ENCODE measurements around the gene PHOX2A. TPM values are rescaled to one million over a fixed set of nuclear protein-coding genes. Genes with fewer than 3 reads are reported as not detected.

The PHOX2A gene
- total RNA-seq, 1 donor from 2014 or later, result not detected

DNA sequence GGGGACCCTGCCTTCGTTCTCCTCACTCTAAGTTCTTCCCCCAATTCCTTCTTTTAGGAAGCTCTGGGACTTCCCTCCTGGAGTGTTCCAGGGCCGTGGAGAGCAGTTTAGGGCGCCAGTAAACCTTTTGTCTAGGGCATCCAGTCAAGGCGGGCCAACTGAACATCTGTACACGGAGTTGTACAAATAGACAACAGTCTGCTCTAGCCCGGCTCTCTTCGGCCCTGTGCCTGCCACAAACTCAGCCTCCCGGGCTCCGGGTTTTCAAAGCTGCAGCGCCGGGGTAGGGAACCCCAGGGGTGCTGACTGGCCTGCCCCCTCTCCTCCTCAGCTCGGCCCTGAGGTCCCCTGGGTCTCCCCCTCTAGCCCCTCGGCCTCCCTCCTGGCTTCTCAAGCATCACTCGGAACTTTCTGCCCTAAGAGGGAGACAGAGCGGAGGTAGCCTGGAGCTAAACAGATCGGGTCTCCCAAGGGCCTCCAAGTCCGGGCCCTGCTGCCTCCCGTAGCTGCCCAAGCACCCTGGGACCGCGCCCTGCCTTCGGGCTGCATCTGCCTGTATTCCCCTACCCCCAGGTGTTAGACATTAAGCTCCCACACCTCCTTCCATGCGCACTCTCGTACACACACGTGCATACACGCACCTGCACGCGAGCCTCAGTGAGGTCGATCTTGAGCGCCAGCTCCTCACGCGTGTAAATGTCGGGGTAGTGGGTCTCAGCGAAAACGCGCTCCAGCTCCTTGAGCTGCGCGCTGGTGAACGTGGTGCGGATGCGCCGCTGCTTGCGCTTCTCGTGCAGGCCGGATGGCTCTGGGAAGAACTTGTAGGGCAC lies 3.3 kb downstream of the PHOX2A start:
- H3K4me3 Mint-ChIP-seq (ENCODE audit: unreplicated experiment), result peak overlapping the region; percentile 60
- H3K27ac Mint-ChIP-seq (ENCODE audit: unreplicated experiment), result no peak overlapping the region
- peaks cover 27% of the 10 kb centered on the region for H3K27me3 Mint-ChIP-seq (ENCODE audit: unreplicated experiment)
- TF ChIP-seq, protein P1, sequence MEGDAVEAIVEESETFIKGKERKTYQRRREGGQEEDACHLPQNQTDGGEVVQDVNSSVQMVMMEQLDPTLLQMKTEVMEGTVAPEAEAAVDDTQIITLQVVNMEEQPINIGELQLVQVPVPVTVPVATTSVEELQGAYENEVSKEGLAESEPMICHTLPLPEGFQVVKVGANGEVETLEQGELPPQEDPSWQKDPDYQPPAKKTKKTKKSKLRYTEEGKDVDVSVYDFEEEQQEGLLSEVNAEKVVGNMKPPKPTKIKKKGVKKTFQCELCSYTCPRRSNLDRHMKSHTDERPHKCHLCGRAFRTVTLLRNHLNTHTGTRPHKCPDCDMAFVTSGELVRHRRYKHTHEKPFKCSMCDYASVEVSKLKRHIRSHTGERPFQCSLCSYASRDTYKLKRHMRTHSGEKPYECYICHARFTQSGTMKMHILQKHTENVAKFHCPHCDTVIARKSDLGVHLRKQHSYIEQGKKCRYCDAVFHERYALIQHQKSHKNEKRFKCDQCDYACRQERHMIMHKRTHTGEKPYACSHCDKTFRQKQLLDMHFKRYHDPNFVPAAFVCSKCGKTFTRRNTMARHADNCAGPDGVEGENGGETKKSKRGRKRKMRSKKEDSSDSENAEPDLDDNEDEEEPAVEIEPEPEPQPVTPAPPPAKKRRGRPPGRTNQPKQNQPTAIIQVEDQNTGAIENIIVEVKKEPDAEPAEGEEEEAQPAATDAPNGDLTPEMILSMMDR (IDR thresholded peaks at IDR 0.05), result no peak
- no peaks in the 10 kb centered on the region for H3K9me3 Mint-ChIP-seq (ENCODE audit: unreplicated experiment)
- peaks cover 16% of the 10 kb centered on the region for H3K36me3 Mint-ChIP-seq (ENCODE audit: unreplicated experiment)
- H3K4me1 Mint-ChIP-seq (ENCODE audit: unreplicated experiment), result peaks cover 32% of the 10 kb centered on the region
- no peak for DNase-seq (ENCODE audit: extremely low spot score, unreplicated experiment)

DNA sequence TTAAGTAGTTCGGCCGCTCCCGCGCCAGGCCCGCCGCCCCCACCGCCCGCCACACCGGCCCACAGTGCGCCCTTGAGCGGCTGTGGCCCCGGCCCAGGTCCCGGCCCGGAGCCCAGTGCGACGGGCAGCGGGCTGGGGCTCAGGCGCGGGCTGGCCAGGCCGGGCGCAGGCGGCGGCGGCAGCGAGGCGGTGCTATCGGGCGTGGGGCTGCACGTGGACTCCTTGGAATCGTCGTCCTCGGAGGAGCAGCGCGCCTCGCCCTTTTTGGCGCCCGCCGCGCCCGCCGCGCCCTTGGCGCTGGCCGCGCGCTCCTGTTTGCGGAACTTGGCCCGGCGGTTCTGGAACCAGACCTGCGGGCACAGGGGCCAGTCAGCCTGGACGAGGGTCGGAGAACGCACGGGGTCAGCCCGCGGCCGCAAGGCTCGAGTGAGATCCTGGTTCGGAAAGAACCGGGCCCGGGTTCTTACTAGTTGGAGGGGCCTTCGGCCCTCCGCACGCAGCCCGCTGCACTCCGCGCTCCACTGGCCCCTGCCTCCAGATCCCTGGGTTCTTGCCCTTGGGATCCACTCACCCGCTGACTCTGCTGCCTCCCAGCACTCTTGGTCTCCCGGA lies 4.0 kb downstream of the PHOX2A start:
- TF ChIP-seq, protein P1 (IDR thresholded peaks at IDR 0.05), result no peak
- no peaks in the 10 kb centered on the region for H3K9me3 Mint-ChIP-seq (ENCODE audit: unreplicated experiment)
- H3K4me3 Mint-ChIP-seq (ENCODE audit: unreplicated experiment), result peak overlapping the region; percentile 70
- H3K27ac Mint-ChIP-seq (ENCODE audit: unreplicated experiment), result no peak overlapping the region
- H3K27me3 Mint-ChIP-seq (ENCODE audit: unreplicated experiment), result peaks cover 27% of the 10 kb centered on the region
- DNase-seq (ENCODE audit: extremely low spot score, unreplicated experiment), result no peak
- peaks cover 16% of the 10 kb centered on the region for H3K36me3 Mint-ChIP-seq (ENCODE audit: unreplicated experiment)
- peaks cover 32% of the 10 kb centered on the region for H3K4me1 Mint-ChIP-seq (ENCODE audit: unreplicated experiment)

DNA sequence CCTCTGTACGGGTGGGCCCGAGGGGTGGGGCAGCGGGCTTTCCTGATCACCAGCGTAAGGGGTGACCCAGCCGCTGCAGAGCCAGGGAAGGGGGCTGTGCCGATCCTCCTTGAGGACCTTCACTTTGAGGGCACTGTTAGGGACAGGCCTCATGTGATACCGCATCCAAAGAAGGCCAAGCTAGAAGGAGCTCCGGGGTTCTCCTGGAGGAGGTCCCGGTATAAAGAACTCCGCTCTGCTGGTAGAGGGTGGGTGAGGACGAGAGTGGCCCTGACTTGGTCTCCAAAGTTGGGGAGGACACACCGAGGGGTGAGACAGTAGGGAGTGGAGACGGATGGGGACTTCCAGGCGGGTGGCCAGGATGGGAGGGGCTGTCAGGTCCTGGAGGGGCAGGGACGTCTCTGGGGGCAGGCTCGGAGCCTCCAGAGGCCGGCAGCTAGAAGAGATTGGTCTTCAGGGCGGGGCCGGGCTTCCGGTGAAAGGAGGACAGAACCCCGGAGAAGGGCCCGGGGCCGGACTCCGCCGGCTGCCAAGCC lies 4.6 kb downstream of the PHOX2A start:
- no peak for DNase-seq (ENCODE audit: extremely low spot score, unreplicated experiment)
- Mint-ChIP-seq H3K36me3 (ENCODE audit: unreplicated experiment) (peaks cover 21% of the 10 kb centered on the region), H3K4me3 (ENCODE audit: unreplicated experiment) (peak overlapping the region; percentile 70), H3K9me3 (ENCODE audit: unreplicated experiment) (no peaks in the 10 kb centered on the region), H3K27ac (ENCODE audit: unreplicated experiment) (peak overlapping the region; percentile 35), H3K4me1 (ENCODE audit: unreplicated experiment) (peaks cover 27% of the 10 kb centered on the region), H3K27me3 (ENCODE audit: unreplicated experiment) (peaks cover 21% of the 10 kb centered on the region)
- TF ChIP-seq, protein P1 (IDR thresholded peaks at IDR 0.05), result no peak

DNA sequence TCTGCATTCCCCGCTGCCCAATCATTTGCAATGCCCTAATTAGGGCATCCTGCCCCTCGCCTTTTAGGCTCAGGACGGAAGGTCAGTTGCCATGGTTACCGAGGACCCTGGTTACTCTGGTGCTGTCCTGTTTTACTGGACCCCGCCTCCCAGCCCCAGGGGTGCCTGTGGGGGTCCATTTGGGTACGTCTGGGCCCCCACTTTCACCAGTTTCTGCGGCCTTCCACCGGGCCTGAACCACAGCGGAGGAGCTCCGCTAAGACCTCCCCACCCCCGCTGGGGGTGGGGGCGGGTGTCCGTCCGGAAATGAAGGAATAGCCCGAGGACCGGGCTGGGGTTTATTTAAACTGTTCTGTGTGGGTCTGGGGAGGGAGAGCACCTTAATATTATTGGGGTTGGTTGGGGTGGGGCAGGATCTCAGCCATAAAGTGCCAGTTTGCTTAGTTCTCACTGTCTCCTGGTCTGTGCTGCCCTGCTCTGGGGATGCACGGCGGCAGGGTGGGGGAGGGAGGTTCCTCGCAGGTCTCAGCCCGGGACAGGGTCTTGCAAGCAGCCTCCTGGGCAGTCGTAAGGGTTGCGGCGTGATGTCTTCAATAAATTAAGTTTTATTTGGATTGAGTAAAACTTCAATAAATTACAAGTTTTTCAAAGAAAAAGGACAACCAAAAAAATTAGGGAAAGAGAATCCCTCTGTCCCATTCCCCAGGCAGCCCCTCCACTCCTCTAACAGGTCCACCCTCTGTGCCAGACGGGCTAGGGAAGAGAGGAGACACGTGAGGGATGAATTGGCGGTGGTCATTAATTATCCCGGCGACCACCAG lies 5.3 kb downstream of the PHOX2A start:
- Mint-ChIP-seq H3K4me1 (ENCODE audit: unreplicated experiment) (peaks cover 27% of the 10 kb centered on the region), H3K27me3 (ENCODE audit: unreplicated experiment) (peaks cover 21% of the 10 kb centered on the region), H3K27ac (ENCODE audit: unreplicated experiment) (peak overlapping the region; percentile 60), H3K36me3 (ENCODE audit: unreplicated experiment) (peaks cover 26% of the 10 kb centered on the region), H3K9me3 (ENCODE audit: unreplicated experiment) (no peaks in the 10 kb centered on the region), H3K4me3 (ENCODE audit: unreplicated experiment) (no peak overlapping the region)
- DNase-seq (ENCODE audit: extremely low spot score, unreplicated experiment), result no peak
- TF ChIP-seq, protein P1 (IDR thresholded peaks at IDR 0.05), result no peak
